Fibroblast of skin of abdomen (primary cell): Measurements from ENCODE around the gene FADS6. TPM values are rescaled to one million over a fixed set of nuclear protein-coding genes. Genes with fewer than 3 reads are reported as not detected.

ENCODE experiments used
- DNase-seq: peaks from one replicate; pipeline ENCODE4 v3.0.0-alpha.2; 2013
- polyA plus RNA-seq, 2 experiments: library from polyadenylated mRNA; unstranded; fragments of 120-200 nt; gene quantifications; one replicate each; pipeline ENCODE4 v1.2.1, GENCODE V29; 2013; ENCODE audit not compliant: insufficient read length in 2 of 2

Gene FADS6, protein sequence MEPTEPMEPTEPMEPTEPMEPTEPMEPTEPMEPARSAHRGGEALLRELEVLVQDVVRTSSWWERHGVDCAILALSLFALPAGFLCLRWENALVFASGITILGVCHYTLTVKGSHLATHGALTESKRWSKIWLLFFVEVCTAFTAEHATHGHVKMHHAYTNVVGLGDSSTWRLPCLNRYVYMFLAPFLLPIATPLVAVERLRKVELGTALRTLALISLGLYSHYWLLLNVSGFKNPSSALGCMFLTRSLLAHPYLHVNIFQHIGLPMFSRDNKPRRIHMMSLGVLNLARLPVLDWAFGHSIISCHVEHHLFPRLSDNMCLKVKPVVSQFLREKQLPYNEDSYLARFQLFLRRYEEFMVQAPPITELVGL
- not detected for polyA plus RNA-seq (2013, experiment 1 of 2; ENCODE audit: insufficient read length)
- polyA plus RNA-seq (2013, experiment 2 of 2; ENCODE audit: insufficient read length) = 0.04 TPM

DNA sequence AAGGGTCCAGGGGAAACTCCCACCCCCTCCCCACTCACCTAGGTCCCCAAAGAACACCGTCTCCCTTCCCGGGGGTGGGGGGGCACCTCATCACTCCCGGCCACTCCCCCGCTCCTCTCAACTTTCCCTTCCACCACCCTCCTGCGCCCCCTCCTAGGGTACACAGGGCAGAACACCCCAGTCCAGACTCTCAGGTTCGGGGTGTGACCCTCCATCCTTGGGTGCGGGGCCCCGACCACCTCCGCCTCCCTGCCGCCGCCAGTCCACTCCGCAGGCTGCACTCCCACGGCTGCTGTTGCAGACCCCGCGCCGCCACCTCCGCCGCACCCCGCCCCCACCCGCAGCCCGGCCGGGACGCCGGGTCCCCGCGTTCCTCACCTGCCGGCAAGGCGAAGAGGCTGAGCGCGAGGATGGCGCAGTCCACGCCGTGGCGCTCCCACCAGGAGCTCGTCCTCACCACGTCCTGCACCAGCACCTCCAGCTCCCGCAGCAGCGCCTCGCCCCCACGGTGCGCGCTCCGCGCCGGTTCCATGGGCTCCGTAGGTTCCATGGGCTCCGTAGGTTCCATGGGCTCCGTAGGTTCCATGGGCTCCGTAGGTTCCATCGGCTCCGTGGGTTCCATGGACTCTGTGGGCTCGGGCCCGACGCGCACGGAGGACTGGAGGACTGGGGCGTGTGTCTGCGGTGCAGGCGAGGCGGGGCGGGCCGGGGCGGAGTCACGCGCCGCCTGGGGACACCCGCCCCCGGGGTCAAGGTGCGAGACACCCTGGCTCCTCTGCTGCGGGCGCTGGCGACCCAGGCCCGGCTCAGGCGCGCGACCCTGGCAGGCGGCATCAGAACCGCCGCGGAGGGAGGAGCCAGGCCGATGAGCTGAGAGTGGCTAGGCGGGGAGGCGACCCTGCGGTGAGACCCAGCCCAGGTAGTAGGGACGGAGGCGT is at the start of gene FADS6:
Gene FADS6 (minus strand): TSS at position 660 of the 938 bp plus-strand sequence. CDS start 38 bp downstream, at position 622.
- no peak for DNase-seq

DNA sequence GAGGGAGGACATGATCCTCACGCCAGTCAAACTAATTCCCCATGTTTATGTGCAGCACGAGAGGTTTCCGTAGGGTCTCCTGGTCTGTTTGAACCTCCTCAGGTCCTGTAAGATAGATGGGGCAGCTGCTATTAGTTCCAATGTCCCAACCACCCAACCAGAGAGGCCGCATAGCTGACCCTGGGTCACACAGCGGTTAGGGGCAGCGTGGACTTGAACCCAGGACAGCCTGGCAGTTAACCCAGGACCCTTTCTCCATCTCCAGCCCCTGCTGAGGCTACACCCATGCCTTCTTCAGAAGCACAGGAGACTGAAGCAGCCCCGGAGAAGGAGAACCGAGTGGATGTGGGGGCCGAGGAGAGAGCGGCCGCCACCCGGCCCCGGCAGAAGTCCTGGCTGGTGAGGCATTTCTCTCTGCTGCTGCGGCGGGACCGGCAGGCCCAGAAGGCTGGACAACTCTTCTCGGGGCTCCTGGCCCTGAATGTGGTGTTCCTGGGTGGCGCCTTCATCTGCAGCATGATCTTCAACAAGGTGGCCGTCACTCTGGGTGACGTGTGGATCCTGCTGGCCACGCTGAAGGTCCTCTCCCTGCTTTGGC is 47.8 kb upstream of the FADS6 start:
- DNase-seq = no peak

DNA sequence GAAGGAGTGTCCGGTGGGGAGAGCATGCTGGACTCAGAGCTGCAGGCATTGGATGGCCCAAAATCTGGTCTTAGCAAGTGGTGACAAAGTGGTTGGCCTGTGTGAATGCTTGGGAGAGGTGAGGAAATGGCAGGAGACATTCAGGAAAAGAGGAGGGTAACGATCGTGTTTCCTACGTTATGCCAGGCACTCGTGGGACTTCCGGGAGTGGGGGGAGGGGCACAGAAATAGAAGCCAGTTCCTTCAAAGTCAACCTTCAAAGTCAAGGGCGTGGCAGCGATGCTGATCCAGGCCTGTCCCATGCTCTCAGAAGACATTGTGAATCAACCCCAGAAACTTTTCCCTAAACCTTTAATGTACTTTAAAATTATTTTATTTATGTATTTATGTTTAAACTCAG is 46.1 kb upstream of the FADS6 start:
- no peak for DNase-seq

DNA sequence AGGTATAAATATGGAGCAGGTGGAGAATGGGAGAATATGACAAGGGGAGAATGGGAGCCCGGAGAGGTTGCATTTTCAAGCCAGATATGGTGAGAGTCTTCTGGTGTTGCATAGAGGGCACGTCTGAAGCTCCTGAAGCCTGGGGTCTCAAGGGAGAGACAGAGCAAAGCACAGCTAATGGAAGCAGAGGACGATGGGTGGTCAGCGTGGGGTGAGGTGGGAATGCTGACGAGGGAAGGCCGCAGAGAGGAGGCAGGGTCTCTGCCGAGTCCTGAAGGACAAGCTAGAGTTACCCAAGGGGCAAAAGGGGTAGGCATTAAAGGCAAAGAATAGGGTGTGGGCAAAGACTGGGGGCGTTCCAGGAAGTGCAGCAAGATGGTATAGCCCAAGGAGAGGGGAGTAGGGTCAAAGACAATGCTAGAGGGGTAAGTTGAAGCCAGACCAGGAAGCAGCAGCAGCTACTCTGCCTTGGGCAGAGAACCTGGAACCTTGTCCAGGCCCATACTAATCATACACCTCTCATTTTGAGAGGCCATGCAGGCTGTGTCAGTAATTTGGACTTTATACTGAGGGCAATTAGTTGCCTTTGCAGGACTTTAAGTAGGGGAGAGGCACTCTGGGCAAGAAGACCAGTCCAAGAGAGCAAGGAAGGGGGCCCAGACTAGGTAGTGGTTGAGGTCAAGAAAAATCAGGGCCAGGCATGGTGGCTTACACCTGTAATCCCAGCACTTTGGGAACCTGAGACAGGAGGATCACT is 44.9 kb upstream of the FADS6 start:
- no peak for DNase-seq

DNA sequence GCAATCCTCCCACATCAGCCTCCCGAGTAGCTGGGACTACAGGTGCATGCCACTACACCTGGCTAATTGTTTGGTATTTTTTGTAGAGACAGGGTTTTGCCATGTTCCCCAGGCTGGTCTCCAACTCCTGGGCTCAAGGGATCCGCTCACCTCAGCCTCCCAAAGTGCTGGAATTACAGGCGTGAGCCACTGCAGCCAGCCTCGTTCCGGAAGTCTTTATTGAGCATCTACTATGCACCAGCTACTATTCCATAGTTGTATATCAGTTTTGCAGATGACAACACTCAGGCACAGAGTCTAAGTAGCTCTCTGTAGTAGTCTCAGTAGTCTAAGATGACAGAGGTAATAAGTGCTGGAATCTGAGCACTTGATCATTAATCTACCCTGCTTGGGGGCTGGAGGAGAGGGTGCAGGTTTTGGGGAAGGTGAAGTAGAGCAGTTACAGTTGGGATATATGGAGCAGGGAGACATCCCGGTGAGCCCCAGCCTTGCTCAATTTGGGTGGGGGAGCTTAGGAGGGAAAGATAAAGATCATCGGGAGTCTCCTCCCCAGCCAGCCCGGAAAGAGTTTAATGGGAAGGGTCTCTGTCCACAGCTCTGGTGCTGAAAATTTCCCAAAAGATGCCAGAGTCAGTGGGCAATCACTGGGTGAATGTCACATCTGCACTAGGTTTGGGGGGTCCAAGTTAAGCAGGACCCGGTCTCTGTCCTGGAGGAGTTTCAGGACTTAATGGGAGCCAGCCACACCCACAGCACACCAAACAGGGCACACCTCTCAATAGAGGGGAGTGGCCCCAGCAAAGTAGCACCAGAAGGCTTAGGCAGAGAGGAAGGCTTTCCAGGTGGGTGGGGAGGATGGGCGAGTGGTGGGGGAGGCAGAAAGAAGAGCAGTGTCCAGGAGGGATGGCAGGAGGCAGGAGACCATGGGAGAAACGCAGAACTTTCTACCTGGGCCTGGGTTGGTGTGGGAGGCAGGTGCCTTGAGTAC is 43.9 kb upstream of the FADS6 start:
- DNase-seq = no peak

DNA sequence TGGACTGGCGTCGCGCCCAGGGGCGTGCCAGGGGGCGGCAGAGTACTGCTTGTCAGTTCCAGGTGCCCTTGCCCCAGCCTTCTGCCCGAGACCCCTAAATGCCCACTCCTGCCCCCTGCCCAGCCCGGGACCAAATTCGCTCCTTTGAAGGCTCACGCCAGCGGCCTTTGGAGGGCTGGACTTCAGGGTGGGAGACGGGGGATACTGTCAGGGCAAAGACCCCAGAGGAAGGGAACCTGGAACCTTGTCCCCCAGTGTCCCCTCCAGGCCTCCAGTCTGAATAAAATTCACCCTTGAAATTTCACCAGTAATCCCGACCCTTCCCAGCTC is 43.0 kb upstream of the FADS6 start:
- DNase-seq = no peak

DNA sequence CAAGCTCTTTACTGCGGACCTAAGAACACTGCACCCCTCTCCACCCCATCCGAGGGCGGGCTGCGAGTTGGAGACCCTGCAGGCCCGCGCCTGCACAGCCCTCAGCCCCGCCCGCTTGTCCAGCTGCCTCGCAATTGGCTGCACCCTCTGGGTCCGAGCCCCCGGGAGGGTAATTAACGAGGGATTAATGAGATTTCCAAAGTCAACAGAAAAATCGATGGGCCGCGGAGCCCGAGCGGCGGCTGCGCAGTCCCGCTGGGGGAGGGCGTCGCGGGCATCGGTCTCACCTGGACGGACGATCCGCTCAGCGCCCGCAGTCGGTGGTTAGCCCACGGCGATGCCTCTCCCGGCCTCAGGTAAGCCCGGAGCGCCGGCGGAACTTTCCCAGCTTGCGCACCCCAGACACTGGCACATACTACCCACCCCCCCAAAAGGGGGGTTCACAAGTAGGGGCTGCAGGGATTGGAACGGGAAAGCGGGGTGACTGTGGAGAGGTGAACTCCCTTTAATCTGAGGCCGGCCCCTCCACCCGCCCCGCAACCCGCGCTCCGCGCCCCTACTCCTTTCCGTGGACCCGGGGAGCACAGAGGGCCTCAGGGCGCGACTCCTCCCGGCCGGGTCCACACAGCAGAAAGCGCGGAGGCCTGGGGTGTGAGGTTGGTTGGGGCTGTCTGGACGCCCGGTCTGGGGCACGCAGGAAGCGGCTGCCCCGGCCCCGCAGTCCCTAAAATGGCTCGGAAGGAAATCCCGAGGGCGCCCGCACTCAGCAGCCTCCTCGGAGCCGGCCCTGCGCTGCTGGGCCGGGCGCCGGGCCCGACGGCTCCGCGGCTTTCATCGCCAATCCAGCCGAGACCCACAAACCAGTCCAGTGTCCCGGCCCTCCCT is 42.4 kb upstream of the FADS6 start, which contains the start of gene OTOP3:
Gene OTOP3 (plus strand): TSS at position 314 of the 885 bp plus-strand sequence. CDS start 24 bp downstream, at position 338.
- DNase-seq = no peak

DNA sequence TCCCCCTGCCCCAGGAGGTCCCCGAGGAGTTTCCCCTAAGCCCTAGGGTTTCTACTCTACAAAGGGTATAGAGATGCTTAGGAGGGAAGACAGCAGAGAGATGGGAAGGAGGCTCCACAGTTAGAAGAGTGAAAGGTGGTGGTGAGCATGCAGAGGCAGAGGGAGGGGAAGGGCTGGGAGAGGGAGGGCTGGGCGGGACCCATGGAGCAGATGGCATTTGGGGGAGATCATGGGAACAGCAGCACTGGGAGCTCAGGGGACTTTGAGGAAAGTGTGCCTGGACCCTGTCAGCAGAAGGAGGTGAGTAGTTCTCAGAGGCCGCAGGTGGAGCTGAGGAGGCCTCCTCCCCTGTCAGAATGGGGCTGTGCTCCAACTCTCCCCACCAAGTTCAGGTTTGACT is 41.6 kb upstream of the FADS6 start:
- DNase-seq = no peak

DNA sequence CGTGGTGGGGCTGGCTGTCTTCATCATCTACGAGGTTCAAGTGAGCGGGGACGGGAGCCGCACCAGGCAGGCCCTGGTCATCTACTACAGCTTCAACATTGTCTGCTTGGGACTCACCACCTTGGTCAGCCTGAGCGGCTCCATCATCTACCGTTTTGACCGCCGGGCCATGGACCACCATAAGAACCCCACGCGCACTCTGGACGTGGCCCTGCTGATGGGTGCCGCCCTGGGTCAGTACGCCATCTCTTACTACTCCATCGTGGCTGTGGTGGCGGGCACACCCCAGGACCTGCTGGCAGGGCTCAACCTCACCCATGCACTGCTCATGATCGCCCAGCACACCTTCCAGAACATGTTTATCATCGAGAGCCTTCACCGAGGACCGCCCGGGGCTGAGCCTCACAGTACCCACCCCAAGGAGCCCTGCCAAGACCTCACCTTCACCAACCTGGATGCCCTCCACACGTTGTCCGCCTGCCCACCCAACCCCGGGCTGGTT is 37.2 kb upstream of the FADS6 start:
- no peak for DNase-seq

DNA sequence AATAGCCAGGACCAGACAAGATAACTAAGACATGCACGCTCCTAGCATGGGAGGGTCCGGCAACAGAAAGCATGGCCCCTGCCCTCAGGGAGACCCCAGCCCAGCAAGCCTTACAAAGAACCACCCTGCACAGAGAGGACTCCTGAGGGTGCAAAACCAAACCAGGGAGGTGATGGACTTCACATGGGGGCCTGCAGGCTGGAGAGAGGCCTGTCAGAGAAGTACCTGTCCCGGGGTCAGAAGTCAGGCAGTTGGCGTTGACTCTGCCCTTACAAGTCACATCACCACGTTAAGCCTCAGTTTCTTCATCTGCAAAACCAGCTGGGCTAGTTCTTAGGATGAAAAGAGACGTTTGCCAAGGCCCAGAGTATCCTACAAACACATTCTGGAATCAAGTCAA is 35.4 kb upstream of the FADS6 start:
- DNase-seq = no peak

DNA sequence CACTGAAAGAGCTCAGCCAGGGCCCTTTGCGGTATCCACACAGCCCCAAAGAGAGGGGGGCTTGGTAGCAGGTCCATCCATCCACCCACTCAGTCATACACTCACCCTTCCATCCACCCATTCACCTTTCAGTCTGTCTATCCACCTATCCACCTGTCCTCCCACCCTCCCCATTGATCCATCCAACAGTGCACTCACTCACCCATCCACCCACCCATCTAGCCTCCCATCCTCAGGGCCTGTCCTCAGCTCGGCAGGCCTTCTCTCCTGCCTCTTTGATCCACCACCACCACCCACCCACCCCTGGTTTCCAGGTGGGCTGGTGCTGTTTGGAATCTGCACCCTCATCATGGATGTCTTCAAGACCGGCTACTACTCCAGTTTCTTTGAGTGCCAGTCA is 31.8 kb upstream of the FADS6 start:
- no peak for DNase-seq

DNA sequence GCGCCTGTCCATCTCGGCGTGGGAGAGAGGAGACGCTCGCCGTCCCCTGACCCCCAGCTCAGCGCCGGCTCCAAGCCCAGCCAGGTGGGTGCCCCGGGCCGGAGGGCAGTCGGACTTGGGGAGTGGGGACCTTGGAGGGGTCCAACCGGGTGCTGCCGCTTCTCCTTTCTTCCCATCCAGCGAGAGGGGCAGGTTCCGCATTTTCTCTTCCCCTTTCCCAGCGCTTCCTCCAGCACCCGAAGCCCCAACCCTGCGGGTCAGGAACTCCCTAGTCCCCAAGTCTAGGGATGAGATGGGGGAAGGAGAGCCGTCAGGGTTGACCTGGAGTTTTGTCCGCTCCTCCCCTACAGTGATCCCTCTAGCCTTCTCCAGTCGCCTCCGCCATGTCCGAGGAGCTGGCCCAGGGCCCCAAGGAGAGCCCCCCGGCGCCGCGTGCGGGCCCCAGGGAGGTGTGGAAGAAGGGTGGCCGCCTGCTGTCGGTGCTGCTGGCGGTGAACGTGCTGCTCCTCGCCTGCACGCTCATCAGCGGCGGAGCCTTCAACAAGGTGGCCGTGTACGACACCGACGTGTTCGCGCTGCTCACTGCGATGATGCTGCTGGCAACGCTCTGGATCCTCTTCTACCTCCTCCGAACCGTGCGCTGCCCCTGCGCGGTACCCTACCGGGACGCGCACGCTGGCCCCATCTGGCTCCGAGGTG is 31.0 kb upstream of the FADS6 start, which contains the start of gene OTOP2:
Gene OTOP2 (plus strand): TSS at position 24 of the 699 bp plus-strand sequence. CDS start 360 bp downstream, at position 384.
- no peak for DNase-seq

DNA sequence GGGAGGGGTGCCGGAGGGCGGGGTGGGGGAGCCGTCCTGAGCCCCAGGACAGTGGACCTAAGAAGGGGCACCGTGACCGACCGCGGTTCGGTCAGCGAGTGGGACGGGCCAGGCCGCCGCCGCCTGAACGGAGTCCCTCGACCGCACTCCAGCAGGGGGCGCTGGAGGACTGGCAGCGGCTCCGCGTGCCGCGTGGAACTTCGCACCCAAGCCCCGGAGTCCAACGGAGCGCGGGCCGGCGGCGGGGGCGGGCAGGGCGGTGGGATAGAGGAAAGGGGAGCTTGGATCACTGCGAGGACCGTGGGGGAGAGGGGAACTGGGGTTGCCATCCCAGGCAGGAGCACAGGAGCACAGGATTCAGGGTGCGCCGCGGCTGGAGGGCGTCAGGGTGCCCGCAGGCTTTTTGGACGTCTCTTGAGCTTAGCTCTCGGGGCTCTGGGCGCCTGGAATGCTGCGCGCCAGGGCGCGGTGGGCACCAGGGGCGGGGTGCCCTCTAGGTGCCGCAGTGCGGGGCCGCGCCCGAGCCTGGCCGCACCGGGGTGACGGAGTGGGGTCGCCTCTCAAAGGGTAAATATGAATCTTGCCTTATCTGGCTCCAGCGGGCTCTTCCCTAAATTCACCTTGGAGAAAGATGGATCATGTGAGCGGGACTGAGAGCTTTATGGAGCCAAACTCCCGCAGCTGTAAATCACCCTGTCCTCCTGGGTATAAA is 30.3 kb upstream of the FADS6 start:
- peak; percentile 5 for DNase-seq

DNA sequence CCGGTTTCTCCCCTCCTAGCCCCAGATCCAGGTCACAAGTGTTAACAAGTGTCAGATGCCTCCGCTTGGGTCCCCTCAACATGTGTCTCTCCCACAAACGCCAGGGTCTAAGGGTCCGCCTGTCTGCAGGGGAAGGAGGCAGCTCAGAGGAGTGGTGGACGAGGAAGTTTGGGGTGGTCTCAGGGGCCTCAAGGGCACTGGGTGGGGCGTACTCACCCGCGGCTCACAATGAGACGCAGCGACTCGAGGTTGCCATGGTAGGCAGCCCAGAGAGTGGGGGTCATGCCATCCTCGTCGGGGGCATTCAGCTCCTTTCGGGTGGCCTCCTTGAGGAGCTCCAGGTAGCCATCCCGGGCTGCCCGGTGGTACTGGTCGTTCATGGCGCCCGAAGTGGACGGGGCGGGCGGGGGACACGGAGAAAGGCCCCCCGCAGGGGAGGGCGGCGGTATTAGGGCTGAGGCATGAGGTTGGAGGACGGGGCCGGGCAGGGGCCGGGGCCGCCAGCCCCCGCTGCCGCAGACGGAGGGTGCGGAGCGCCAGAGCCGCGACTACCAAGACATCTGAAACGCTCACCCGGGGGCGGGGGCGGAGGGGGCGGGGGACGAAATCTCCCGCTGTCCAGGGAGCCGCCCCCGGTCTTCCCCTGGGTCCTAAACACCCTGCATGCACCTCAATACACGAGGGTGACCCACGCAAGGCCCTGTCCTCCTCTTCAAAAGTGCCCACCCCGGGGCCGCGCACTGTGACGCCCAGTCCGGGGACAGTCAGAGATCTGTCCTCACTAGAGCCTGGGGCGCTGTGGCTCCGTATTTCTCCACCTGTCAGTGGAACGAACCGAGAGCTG is 29.5 kb upstream of the FADS6 start, which contains the start of gene USH1G:
Gene USH1G (minus strand): TSS at position 562 of the 844 bp plus-strand sequence. CDS start 182 bp downstream, at position 380.
- no peak for DNase-seq

DNA sequence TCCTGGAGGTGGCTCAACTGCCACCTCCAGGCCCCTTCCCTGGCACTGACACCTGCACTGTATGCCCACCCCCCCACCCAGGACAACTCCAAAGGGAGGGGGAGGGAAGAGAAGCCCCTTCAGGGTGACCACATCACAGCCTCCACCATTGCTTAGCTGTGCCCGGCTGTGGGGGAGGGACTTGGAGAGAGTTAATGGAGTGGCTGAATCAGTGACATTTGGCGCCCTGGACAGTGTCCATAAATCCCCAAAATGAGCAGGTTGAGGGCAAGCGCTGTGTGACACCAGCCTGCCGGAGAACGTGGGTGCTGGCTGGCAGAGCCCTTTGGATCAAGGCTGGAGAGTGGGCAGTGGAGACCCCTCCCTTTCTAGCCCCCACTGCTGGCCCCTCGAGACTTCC is 28.7 kb upstream of the FADS6 start:
- DNase-seq = no peak

DNA sequence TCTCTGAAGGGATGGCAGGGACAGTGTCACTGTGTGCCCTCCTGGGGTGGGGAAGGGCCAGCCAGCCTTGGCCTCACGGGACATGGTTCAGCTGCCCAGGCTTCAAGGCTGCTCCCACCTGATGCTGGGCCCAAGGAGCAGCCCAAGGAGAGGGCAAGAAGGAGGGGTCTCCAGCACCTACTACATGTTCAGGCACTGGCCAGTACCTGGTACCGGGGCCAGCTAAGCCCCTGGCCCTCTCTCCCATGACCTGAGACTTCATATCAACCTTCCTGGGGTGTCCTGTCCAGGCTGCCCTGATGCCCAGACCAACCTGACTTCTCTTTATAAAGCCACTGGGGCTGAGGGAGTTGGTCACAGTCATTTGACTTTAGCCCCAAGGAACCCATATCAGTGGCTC is 28.3 kb upstream of the FADS6 start:
- no peak for DNase-seq
